GM13977 (cell line): ENCODE data around the gene CUX1.

Source experiments
- DNase-seq: peaks from one replicate; pipeline ENCODE4 v3.0.0; 2012; ENCODE audit warnings: low spot score
- CTCF ChIP-seq: IDR thresholded peaks from 2 replicates; pipeline ENCODE4 v1.5.1; 2012; ENCODE audit warnings: mild to moderate bottlenecking, control low read depth; ENCODE audit not compliant: insufficient read depth; ENCODE audit errors: extremely low read depth, missing control alignments
- in situ Hi-C: fragments of 300-500 bp; cut with MboI; formaldehyde crosslinking; loops from one replicate; pipeline ENCODE4 v1.12.0; 2022; ENCODE audit warnings: low sequenced_read_pairs, low pct_unique_long_range_greater_than_20kb, mixed read lengths, inconsistent platforms; ENCODE audit not compliant: unreplicated experiment

CUX1 gene

GRCh38 chr7:102096012-102096332 is 278.5 kb downstream of the CUX1 start:
- in situ Hi-C loops: no loop called here
- DNase-seq: no peak
- no peak for TF ChIP-seq CTCF

- TF ChIP-seq CTCF: no peak
- in situ Hi-C loops: no loop called here
- DNase-seq: no peak
Observed at GRCh38 chr7:102096706-102097427, 279.4 kb downstream of the CUX1 start.

- DNase-seq: no peak
- no peak for TF ChIP-seq CTCF
- in situ Hi-C loops: no loop called here
Observed at GRCh38 chr7:102097601-102098161, 280.3 kb downstream of the CUX1 start.

- TF ChIP-seq CTCF: no peak
- DNase-seq: no peak
- in situ Hi-C loops: no loop called here
Observed at GRCh38 chr7:102098986-102099385, 281.6 kb downstream of the CUX1 start.

- no peak for TF ChIP-seq CTCF
- no peak for DNase-seq
- in situ Hi-C loops: no loop called here
Observed at GRCh38 chr7:102099474-102099873, 282.0 kb downstream of the CUX1 start.

- no peak for DNase-seq
- in situ Hi-C loops: no loop called here
- TF ChIP-seq CTCF: no peak
Observed at GRCh38 chr7:102101111-102101551, 283.7 kb downstream of the CUX1 start.

- no peak for DNase-seq
- TF ChIP-seq CTCF: no peak
- in situ Hi-C loops: no loop called here
Observed at GRCh38 chr7:102101926-102102325, 284.5 kb downstream of the CUX1 start.
